ENCODE measurements around the gene TMEM202.
"Not testable (repeated sequence)": the region's sequence is repeated elsewhere in the genome, so short reads cannot be mapped to it uniquely, and the experiment has no call there.

The TMEM202 gene

GRCh38 chr15:72420576-72420975, 22.5 kb downstream of the TMEM202 start:
- no peak for TF ChIP-seq POLR2A (IDR thresholded peaks at IDR 0.05; ENCODE audit: low read depth, low read length)
- DNase-seq (ENCODE audit: insufficient read length, low spot score) (no peak), FAIRE-seq (no peak)

GRCh38 chr15:72421484-72421883, 23.4 kb downstream of the TMEM202 start:
- no peak for TF ChIP-seq POLR2A (IDR thresholded peaks at IDR 0.05; ENCODE audit: low read depth, low read length)
- FAIRE-seq (no peak), DNase-seq (ENCODE audit: insufficient read length, low spot score) (no peak)

- FAIRE-seq (no peak), DNase-seq (ENCODE audit: insufficient read length, low spot score) (no peak)
Measured at GRCh38 chr15:72423256-72423655, 25.2 kb downstream of the TMEM202 start.

GRCh38 chr15:72426753-72427152, 28.6 kb downstream of the TMEM202 start:
- TF ChIP-seq POLR2A (IDR thresholded peaks at IDR 0.05; ENCODE audit: low read depth, low read length), result no peak
- DNase-seq (ENCODE audit: insufficient read length, low spot score) (no peak), FAIRE-seq (no peak)

More at GRCh38 chr15:72423256-72423655, 25.2 kb downstream of the TMEM202 start:
- no peak for TF ChIP-seq POLR2A (IDR thresholded peaks at IDR 0.05; ENCODE audit: low read depth, low read length)

- DNase-seq (ENCODE audit: insufficient read length, low spot score) (no peak), FAIRE-seq (no peak)
- no peak for TF ChIP-seq POLR2A (IDR thresholded peaks at IDR 0.05; ENCODE audit: low read depth, low read length)
Measured at GRCh38 chr15:72437650-72438316, 39.7 kb downstream of the TMEM202 start.

- FAIRE-seq; DNase-seq (ENCODE audit: insufficient read length, low spot score): not testable (repeated sequence)
Measured at GRCh38 chr15:72442848-72443247, 44.7 kb downstream of the TMEM202 start.

GRCh38 chr15:72445426-72445825, 47.3 kb downstream of the TMEM202 start:
- FAIRE-seq, result no peak
- no peak for TF ChIP-seq POLR2A (IDR thresholded peaks at IDR 0.05; ENCODE audit: low read depth, low read length)
- DNase-seq (ENCODE audit: insufficient read length, low spot score), result no peak

GRCh38 chr15:72450805-72451204, 52.7 kb downstream of the TMEM202 start:
- DNase-seq (ENCODE audit: insufficient read length, low spot score) (no peak), FAIRE-seq (no peak)
- no peak for TF ChIP-seq POLR2A (IDR thresholded peaks at IDR 0.05; ENCODE audit: low read depth, low read length)

- TF ChIP-seq POLR2A (IDR thresholded peaks at IDR 0.05; ENCODE audit: low read depth, low read length), result no peak
- DNase-seq (ENCODE audit: insufficient read length, low spot score), result no peak
- no peak for FAIRE-seq
Measured at GRCh38 chr15:72451224-72451623, 53.1 kb downstream of the TMEM202 start.

- DNase-seq (ENCODE audit: insufficient read length, low spot score), result no peak
- FAIRE-seq, result no peak
- no peak for TF ChIP-seq POLR2A (IDR thresholded peaks at IDR 0.05; ENCODE audit: low read depth, low read length)
Measured at GRCh38 chr15:72456684-72457083, 58.6 kb downstream of the TMEM202 start.

Measured in H54 (cell line).